PC-9 (cell line): ENCODE results near the gene OXA1L. TPM values are rescaled to one million over a fixed set of nuclear protein-coding genes. Genes with fewer than 3 reads are reported as not detected.

Source experiments
- BruUV-seq: library from RNA; stranded (reverse); fragments of 400-500 nt; replicated peaks from 2 replicates; lab custom pipeline; 2021; lab: Mats Ljungman, UMichigan
- CTCF ChIA-PET: fragments of 300-600 bp; sonication (Branson Sonifier 250); formaldehyde crosslinking; loops from one replicate; lab custom pipeline; 2022; ENCODE audit warnings: antibody characterized with exemption; lab: Charles Lee
- POLR2A ChIA-PET: fragments of 300-600 bp; sonication (Branson Sonifier 250); formaldehyde crosslinking; loops from one replicate; lab custom pipeline; 2022; ENCODE audit warnings: antibody characterized with exemption; ENCODE audit not compliant: unreplicated experiment; lab: Charles Lee
- DNase-seq, 2 experiments: peaks; one replicate each; pipeline versions ENCODE4 v3.0.0 to v3.0.0-alpha.2; 2015 to 2022; ENCODE audit warnings: mixed read lengths in 1 of 2
- H2AFZ ChIP-seq: fragments of 200-600 bp; sonication (generic); 2 replicates; pipeline ENCODE4 v1.8.1; 2017; ENCODE audit warnings: antibody characterized with exemption
- H3F3A ChIP-seq: fragments of 200-600 bp; sonication (generic); 2 replicates; pipeline ENCODE4 v1.8.1; 2017; ENCODE audit warnings: antibody characterized with exemption, mild to moderate bottlenecking, low read depth; ENCODE audit not compliant: insufficient read depth
- H3K27ac ChIP-seq: fragments of 200-600 bp; sonication (generic); 2 replicates; pipeline ENCODE4 v1.6.1; 2016; ENCODE audit warnings: mixed run types
- H3K27me3 ChIP-seq: fragments of 200-600 bp; sonication (generic); 2 replicates; pipeline ENCODE4 v1.6.1; 2016; ENCODE audit warnings: low read depth, mixed run types; ENCODE audit not compliant: insufficient read depth
- H3K36me3 ChIP-seq: fragments of 200-600 bp; sonication (generic); 2 replicates; pipeline ENCODE4 v1.6.1; 2016; ENCODE audit warnings: low read depth, mixed run types
- H3K4me1 ChIP-seq: fragments of 200-600 bp; sonication (generic); replicated peaks from 2 replicates; pipeline ENCODE4 v1.6.1; 2016; ENCODE audit warnings: mixed run types; ENCODE audit not compliant: insufficient read depth
- H3K4me2 ChIP-seq: fragments of 200-600 bp; sonication (generic); 2 replicates; pipeline ENCODE4 v1.6.1; 2017; ENCODE audit warnings: mixed run types
- H3K4me3 ChIP-seq: fragments of 200-600 bp; sonication (generic); 2 replicates; pipeline ENCODE4 v1.6.1; 2016; ENCODE audit warnings: mixed run types
- H3K79me2 ChIP-seq: fragments of 200-600 bp; sonication (generic); 2 replicates; pipeline ENCODE4 v1.6.1; 2017; ENCODE audit warnings: low read depth, mixed run types
- H3K9me2 ChIP-seq: fragments of 200-600 bp; sonication (generic); 2 replicates; pipeline ENCODE4 v1.8.1; 2017; ENCODE audit warnings: mild to moderate bottlenecking; ENCODE audit not compliant: insufficient read depth
- H3K9me3 ChIP-seq: fragments of 200-600 bp; sonication (generic); 2 replicates; pipeline ENCODE4 v1.8.1; 2016; ENCODE audit warnings: low read depth; ENCODE audit not compliant: insufficient read depth
- H4K20me1 ChIP-seq: fragments of 200-600 bp; sonication (generic); 2 replicates; pipeline ENCODE4 v1.8.1; 2017; ENCODE audit not compliant: insufficient read depth
- EZH2 ChIP-seq: fragments of 200-600 bp; sonication (generic); IDR thresholded peaks from 2 replicates; pipeline ENCODE4 v1.8.0; 2017; ENCODE audit warnings: antibody characterized with exemption, low read depth
- intact Hi-C: fragments of 100-400 bp; cut with micrococcal nuclease; formaldehyde crosslinking; loops from one replicate; pipeline ENCODE4 v1.10.0; 2022; ENCODE audit not compliant: unreplicated experiment
- total RNA-seq: library from RNA; stranded (reverse); gene quantifications from 2 replicates; pipeline ENCODE4 v1.2.3, GENCODE V29; 2021
- TF ChIP-seq, protein P1 (sequence below): fragments of 200-600 bp; sonication (generic); conservative IDR thresholded peaks from 2 replicates; pipeline ENCODE4 v1.6.1; 2017; ENCODE audit warnings: mixed run types, antibody characterized with exemption, mild to moderate bottlenecking, moderate library complexity

OXA1L gene
- total RNA-seq, 1 experiment from 2014 or later, result 70.9 TPM

GRCh38 chr14:22780105-22780679 lies 13.7 kb downstream of the OXA1L start:
- Histone ChIP-seq H3K79me2 (no peaks in the 10 kb centered on the region), H3K4me1 (no peaks in the 10 kb centered on the region), H3F3A (no peaks in the 10 kb centered on the region), H3K36me3 (no peaks in the 10 kb centered on the region), H3K9me2 (no peaks in the 10 kb centered on the region), H3K27ac (no peak overlapping the region), H3K4me2 (no peak overlapping the region), H3K9me3 (no peaks in the 10 kb centered on the region), H4K20me1 (no peaks in the 10 kb centered on the region), H2AFZ (no peak overlapping the region), H3K27me3 (no peaks in the 10 kb centered on the region), H3K4me3 (no peak overlapping the region)
- BruUV-seq, result no TSS peak
- intact Hi-C loops, result no loop called here
- no peak for DNase-seq
- TF ChIP-seq EZH2, result no peak
- TF ChIP-seq, protein P1, sequence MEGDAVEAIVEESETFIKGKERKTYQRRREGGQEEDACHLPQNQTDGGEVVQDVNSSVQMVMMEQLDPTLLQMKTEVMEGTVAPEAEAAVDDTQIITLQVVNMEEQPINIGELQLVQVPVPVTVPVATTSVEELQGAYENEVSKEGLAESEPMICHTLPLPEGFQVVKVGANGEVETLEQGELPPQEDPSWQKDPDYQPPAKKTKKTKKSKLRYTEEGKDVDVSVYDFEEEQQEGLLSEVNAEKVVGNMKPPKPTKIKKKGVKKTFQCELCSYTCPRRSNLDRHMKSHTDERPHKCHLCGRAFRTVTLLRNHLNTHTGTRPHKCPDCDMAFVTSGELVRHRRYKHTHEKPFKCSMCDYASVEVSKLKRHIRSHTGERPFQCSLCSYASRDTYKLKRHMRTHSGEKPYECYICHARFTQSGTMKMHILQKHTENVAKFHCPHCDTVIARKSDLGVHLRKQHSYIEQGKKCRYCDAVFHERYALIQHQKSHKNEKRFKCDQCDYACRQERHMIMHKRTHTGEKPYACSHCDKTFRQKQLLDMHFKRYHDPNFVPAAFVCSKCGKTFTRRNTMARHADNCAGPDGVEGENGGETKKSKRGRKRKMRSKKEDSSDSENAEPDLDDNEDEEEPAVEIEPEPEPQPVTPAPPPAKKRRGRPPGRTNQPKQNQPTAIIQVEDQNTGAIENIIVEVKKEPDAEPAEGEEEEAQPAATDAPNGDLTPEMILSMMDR, result no peak
- ChIA-PET CTCF (no interaction called here), POLR2A (no interaction called here)

GRCh38 chr14:22780941-22781300 lies 14.4 kb downstream of the OXA1L start:
- CTCF ChIA-PET, result interaction anchor here (0.7 to 1.2 kb wide), 2 partner anchors 72 to 186 kb away, joined by 3 to 4 read pairs; no protein-coding TSS in a partner anchor

GRCh38 chr14:22781301-22781991 lies 15.0 kb downstream of the OXA1L start:
- intact Hi-C loops, result no loop called here

More at GRCh38 chr14:22780941-22781300, 14.4 kb downstream of the OXA1L start:
- H3K4me3 ChIP-seq, result no peak overlapping the region
- no peaks in the 10 kb centered on the region for H3F3A ChIP-seq
- H3K79me2 ChIP-seq, result no peaks in the 10 kb centered on the region
- H3K4me2 ChIP-seq, result no peak overlapping the region
- TF ChIP-seq EZH2, result no peak
- TF ChIP-seq, protein P1, result no peak
- POLR2A ChIA-PET, result interaction anchor here (0.7 kb wide), 1 partner anchor 402 kb away, joined by 4 read pairs; no protein-coding TSS in a partner anchor
- no peak overlapping the region for H3K27ac ChIP-seq
- H3K36me3 ChIP-seq, result no peaks in the 10 kb centered on the region
- H3K9me2 ChIP-seq, result no peaks in the 10 kb centered on the region
- H2AFZ ChIP-seq, result no peak overlapping the region
- no peaks in the 10 kb centered on the region for H3K27me3 ChIP-seq
- no TSS peak for BruUV-seq
- H4K20me1 ChIP-seq, result no peaks in the 10 kb centered on the region
- intact Hi-C loops, result no loop called here
- DNase-seq, result no peak
- no peaks in the 10 kb centered on the region for H3K4me1 ChIP-seq
- H3K9me3 ChIP-seq, result no peaks in the 10 kb centered on the region

More at GRCh38 chr14:22781301-22781991, 15.0 kb downstream of the OXA1L start:
- Histone ChIP-seq H4K20me1 (no peaks in the 10 kb centered on the region), H3K79me2 (no peaks in the 10 kb centered on the region), H3K4me1 (no peaks in the 10 kb centered on the region), H3K4me2 (no peak overlapping the region), H3K9me2 (no peaks in the 10 kb centered on the region), H3K4me3 (no peak overlapping the region), H3K27ac (no peak overlapping the region), H3K36me3 (no peaks in the 10 kb centered on the region), H3K27me3 (no peaks in the 10 kb centered on the region), H2AFZ (no peak overlapping the region), H3F3A (no peaks in the 10 kb centered on the region), H3K9me3 (no peaks in the 10 kb centered on the region)
- TF ChIP-seq, protein P1, result no peak
- no peak for TF ChIP-seq EZH2
- ChIA-PET CTCF (interaction anchor here (0.7 to 1.2 kb wide), 3 partner anchors 72 to 289 kb away, joined by 3 to 4 read pairs (median 3); no protein-coding TSS in a partner anchor), POLR2A (interaction anchor here (0.6 to 0.7 kb wide), 3 partner anchors 15 to 401 kb away, joined by 4 to 12 read pairs (median 7); no protein-coding TSS in a partner anchor)
- no TSS peak for BruUV-seq
- DNase-seq, result no peak
